SU-DHL-6 (cell line): ENCODE measurements around the gene SRP72.

ENCODE experiments used
- EZH2phosphoT487 ChIP-seq: fragments of 200-600 bp; sonication (generic), shearing (Covaris generic); conservative IDR thresholded peaks from 2 replicates; pipeline ENCODE4 v1.6.1; 2018; ENCODE audit warnings: mild to moderate bottlenecking, antibody characterized with exemption, low read length, moderate library complexity, mixed read lengths
- TF ChIP-seq, protein P1 (sequence below): fragments of 200-600 bp; sonication (generic); IDR thresholded peaks from one replicate; pipeline ENCODE4 v1.5.1; 2017; ENCODE audit warnings: antibody characterized with exemption, mild to moderate bottlenecking, low read length, moderate library complexity; ENCODE audit not compliant: insufficient read depth, poor library complexity, severe bottlenecking

- TF ChIP-seq, protein P1, sequence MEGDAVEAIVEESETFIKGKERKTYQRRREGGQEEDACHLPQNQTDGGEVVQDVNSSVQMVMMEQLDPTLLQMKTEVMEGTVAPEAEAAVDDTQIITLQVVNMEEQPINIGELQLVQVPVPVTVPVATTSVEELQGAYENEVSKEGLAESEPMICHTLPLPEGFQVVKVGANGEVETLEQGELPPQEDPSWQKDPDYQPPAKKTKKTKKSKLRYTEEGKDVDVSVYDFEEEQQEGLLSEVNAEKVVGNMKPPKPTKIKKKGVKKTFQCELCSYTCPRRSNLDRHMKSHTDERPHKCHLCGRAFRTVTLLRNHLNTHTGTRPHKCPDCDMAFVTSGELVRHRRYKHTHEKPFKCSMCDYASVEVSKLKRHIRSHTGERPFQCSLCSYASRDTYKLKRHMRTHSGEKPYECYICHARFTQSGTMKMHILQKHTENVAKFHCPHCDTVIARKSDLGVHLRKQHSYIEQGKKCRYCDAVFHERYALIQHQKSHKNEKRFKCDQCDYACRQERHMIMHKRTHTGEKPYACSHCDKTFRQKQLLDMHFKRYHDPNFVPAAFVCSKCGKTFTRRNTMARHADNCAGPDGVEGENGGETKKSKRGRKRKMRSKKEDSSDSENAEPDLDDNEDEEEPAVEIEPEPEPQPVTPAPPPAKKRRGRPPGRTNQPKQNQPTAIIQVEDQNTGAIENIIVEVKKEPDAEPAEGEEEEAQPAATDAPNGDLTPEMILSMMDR: no peak
- TF ChIP-seq EZH2phosphoT487: no peak
These were observed 32.1 kb upstream of the SRP72 start, which contains the start of gene PPAT for GRCh38 chr4:56435140-56435926.
